K562 (cell line): ENCODE results near the gene HOXB13. TPM values are rescaled to one million over a fixed set of nuclear protein-coding genes. Genes with fewer than 3 reads are reported as not detected.

ENCODE experiments used
- BACH1 ChIP-seq: fragments of 200-800 bp; sonication (Bioruptor generic); IDR thresholded peaks from 2 replicates; pipeline ENCODE4 v1.6.1; 2016; ENCODE audit warnings: missing genetic modification characterization, missing compliant biosample characterization
- BRF1 ChIP-seq: IDR thresholded peaks from 3 replicates; pipeline ENCODE4 v1.6.1; 2011; ENCODE audit warnings: borderline replicate concordance, mild to moderate bottlenecking; ENCODE audit not compliant: insufficient read length; ENCODE audit errors: extremely low read depth
- CBX2 ChIP-seq: fragments of 200-600 bp; sonication (generic); IDR thresholded peaks from one replicate; pipeline ENCODE4 v1.6.1; 2012; ENCODE audit warnings: mild to moderate bottlenecking, low read length, inconsistent platforms; ENCODE audit not compliant: insufficient read depth, poor library complexity, severe bottlenecking
- DIDO1 ChIP-seq: fragments of 450-650 bp; IDR thresholded peaks from 2 replicates; pipeline ENCODE4 v1.6.1; 2016; ENCODE audit warnings: low read depth, missing biosample characterization, missing genetic modification characterization
- ELF1 ChIP-seq: fragments of 200-800 bp; sonication (Bioruptor generic); IDR thresholded peaks from 2 replicates; pipeline ENCODE4 v1.6.1; 2016; ENCODE audit warnings: missing genetic modification characterization, missing compliant biosample characterization
- EP400 ChIP-seq: fragments of 450-650 bp; IDR thresholded peaks from 2 replicates; pipeline ENCODE4 v1.6.1; 2017; ENCODE audit warnings: antibody characterized with exemption, mild to moderate bottlenecking, moderate library complexity
- HOXB6 ChIP-seq: fragments of 250-450 bp; sonication (Bioruptor Pico); IDR thresholded peaks from 2 replicates; pipeline ENCODE4 v1.5.1; 2022; ENCODE audit warnings: mild to moderate bottlenecking, borderline replicate concordance
- ID3 ChIP-seq, 2 experiments: fragments of 250-450 bp in 1 of 2; fragments of 450-650 bp in 1 of 2; sonication (Bioruptor Pico) in 1 of 2; IDR thresholded peaks; 2 replicates each; pipeline versions ENCODE4 v1.6.1 to v1.8.0; 2016 to 2021; ENCODE audit warnings: mild to moderate bottlenecking in 2 of 2, moderate library complexity in 2 of 2, missing compliant biosample characterization in 1 of 2, missing genetic modification characterization in 1 of 2
- LCOR ChIP-seq: sonication (generic); formaldehyde crosslinking; IDR thresholded peaks from 2 replicates; pipeline ENCODE4 v1.8.0; 2022; ENCODE audit warnings: mild to moderate bottlenecking, missing genetic modification reagents
- NR2C1 ChIP-seq, 2 experiments: fragments of 450-650 bp; IDR thresholded peaks; 2 replicates each; pipeline ENCODE4 v1.6.1; 2017; ENCODE audit warnings: mild to moderate bottlenecking in 2 of 2, antibody characterized with exemption in 1 of 2, inconsistent platforms in 1 of 2, missing compliant biosample characterization in 1 of 2, missing genetic modification characterization in 1 of 2
- PHF20 ChIP-seq: fragments of 450-650 bp; IDR thresholded peaks from 2 replicates; pipeline ENCODE4 v1.6.1; 2018; ENCODE audit not compliant: partially characterized antibody
- POLR2A ChIP-seq: fragments of 450-650 bp; conservative IDR thresholded peaks from 2 replicates; pipeline ENCODE4 v1.6.1; 2016
- SNIP1 ChIP-seq: fragments of 450-650 bp; IDR thresholded peaks from 2 replicates; pipeline ENCODE4 v1.7.1; 2017; ENCODE audit warnings: low read depth, mild to moderate bottlenecking
- SRF ChIP-seq, 2 experiments: fragments of 250-450, 450-650 bp in 1 of 2; sonication (Bioruptor Pico) in 1 of 2; sonication (generic) in 1 of 2; formaldehyde crosslinking; IDR thresholded peaks; 2 replicates each; pipeline versions ENCODE4 v1.5.0 to v1.5.1; 2020 to 2022; ENCODE audit warnings: mild to moderate bottlenecking in 1 of 2, missing genetic modification reagents in 1 of 2
- SRSF9 ChIP-seq: fragments of 200-400 bp; formaldehyde crosslinking; IDR thresholded peaks from 2 replicates; pipeline ENCODE4 v1.6.1; 2017; ENCODE audit warnings: low read depth, low read length, borderline replicate concordance
- polyA plus RNA-seq, 8 experiments: library from polyadenylated mRNA; depleted of rRNA in 4 of 8; stranded (reverse) in 5 of 8; unstranded in 3 of 8; fragments of >200 nt; fragmentation: Nextera tagmentation in 2 of 8; fragmentation: Illumina TruSeq in 1 of 8; extraction: Ambion mirVana in 2 of 8; extraction: Trizol in 1 of 8; gene quantifications; 2 replicates each; pipeline versions ENCODE4 v1.2.1 to v1.2.3, GENCODE V29; 2011 to 2014; ENCODE audit warnings: inconsistent platforms in 1 of 8, missing spikeins in 1 of 8
- total RNA-seq, 7 experiments: library from RNA; depleted of rRNA in 6 of 7; stranded (reverse); fragments of >200 nt in 6 of 7; fragmentation: Illumina TruSeq in 2 of 7; extraction: Trizol in 2 of 7; gene quantifications; 2 replicates each; pipeline versions ENCODE4 v1.2.1 to v1.2.3, GENCODE V29; 2011 to 2021; ENCODE audit warnings: low replicate concordance in 1 of 7
- TF ChIP-seq, protein P1 (sequence below), 3 experiments: fragments of 200-800 bp in 1 of 3; fragments of 250-450 bp in 1 of 3; fragments of 450-650 bp in 1 of 3; sonication (Bioruptor Pico) in 1 of 3; sonication (Bioruptor generic) in 1 of 3; formaldehyde crosslinking in 1 of 3; IDR thresholded peaks; 2 replicates each; pipeline versions ENCODE4 v1.6.1 to v1.8.0; 2016 to 2022; ENCODE audit warnings: mild to moderate bottlenecking in 2 of 3, missing genetic modification characterization in 2 of 3, missing compliant biosample characterization in 1 of 3, moderate library complexity in 1 of 3

Gene HOXB13
- total and polyA plus RNA-seq, 9 of the 15 experiments (the other 6 are each of a cell fraction or from before 2014, with no cell fraction given): not detected

DNA sequence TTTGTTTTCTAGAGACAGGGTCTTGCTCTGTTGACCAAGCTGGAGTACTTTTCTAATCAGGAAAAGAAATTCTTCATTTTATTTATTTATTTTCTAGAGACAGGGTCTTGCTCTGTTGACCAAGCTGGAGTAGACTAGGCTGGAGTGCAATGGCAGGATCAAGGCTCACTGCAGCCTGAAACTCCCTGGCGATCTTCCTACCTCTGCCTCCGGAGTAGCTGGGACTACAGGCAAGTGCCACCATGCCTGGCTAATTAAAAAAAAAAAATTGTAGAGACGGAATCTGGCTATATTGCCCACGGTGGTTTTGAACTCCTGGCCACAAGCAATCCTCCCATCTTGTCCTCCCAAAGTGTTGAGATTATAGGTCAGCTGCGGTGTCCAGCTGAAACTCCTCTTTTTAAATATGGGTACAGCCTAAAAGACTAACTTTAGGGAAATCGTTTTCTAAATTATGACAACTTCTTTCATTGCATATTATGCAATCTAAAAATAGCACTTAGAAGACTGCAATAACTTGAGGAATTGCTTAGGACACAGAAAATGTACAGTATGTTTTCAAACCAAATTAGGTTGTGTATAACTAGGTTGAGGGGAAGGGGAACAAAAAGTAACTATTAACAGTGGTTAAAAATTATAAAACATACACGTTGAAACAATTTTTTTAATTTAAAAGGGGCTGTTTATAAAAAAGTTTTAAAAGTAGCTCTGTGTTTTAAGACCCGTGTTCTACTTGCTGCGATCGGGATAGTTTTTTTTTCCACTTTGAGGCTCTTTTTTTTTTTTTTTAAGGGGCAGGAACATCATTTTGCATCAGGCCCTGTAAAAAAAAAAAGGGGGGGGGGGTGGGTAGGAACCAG lies 11.0 kb downstream of the HOXB13 start (continued):
- TF ChIP-seq EP400 (no peak), LCOR (CRISPR knock-in tag) (no peak), HOXB6 (no peak), POLR2A (no peak), SRF (CRISPR knock-in tag; IDR thresholded peaks at IDR 0.05) (no peak), ELF1 (tag) (no peak), BACH1 (no peak), CBX2 (peak; percentile 94), DIDO1 (tag) (no peak), ID3 (CRISPR knock-in tag; IDR thresholded peaks at IDR 0.05) (no peak), ID3 (tag; IDR thresholded peaks at IDR 0.05) (no peak), SNIP1 (no peak), BRF1 (no peak), PHF20 (no peak), SRSF9 (no peak), NR2C1 (IDR thresholded peaks at IDR 0.05) (no peak), NR2C1 (tag; IDR thresholded peaks at IDR 0.05) (no peak)
- TF ChIP-seq, protein P1, sequence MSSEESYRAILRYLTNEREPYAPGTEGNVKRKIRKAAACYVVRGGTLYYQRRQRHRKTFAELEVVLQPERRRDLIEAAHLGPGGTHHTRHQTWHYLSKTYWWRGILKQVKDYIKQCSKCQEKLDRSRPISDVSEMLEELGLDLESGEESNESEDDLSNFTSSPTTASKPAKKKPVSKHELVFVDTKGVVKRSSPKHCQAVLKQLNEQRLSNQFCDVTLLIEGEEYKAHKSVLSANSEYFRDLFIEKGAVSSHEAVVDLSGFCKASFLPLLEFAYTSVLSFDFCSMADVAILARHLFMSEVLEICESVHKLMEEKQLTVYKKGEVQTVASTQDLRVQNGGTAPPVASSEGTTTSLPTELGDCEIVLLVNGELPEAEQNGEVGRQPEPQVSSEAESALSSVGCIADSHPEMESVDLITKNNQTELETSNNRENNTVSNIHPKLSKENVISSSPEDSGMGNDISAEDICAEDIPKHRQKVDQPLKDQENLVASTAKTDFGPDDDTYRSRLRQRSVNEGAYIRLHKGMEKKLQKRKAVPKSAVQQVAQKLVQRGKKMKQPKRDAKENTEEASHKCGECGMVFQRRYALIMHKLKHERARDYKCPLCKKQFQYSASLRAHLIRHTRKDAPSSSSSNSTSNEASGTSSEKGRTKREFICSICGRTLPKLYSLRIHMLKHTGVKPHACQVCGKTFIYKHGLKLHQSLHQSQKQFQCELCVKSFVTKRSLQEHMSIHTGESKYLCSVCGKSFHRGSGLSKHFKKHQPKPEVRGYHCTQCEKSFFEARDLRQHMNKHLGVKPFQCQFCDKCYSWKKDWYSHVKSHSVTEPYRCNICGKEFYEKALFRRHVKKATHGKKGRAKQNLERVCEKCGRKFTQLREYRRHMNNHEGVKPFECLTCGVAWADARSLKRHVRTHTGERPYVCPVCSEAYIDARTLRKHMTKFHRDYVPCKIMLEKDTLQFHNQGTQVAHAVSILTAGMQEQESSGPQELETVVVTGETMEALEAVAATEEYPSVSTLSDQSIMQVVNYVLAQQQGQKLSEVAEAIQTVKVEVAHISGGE (CRISPR knock-in tag; IDR thresholded peaks at IDR 0.05): no peak
